ENCODE data around the gene GM2A. TPM values are rescaled to one million over a fixed set of nuclear protein-coding genes. Genes with fewer than 3 reads are reported as not detected.

GM2A gene
- polyA plus RNA-seq, 1 donor: 19.0 TPM

Other genes with a start within 250 kb of the GM2A start
- 45.0 TPM for gene GPX3, start 232.6 kb upstream of the GM2A start, polyA plus RNA-seq (ENCODE audit: insufficient read length)
- 84.6 TPM for gene TNIP1, start 172.2 kb upstream of the GM2A start, polyA plus RNA-seq (ENCODE audit: insufficient read length)
- 325 TPM for gene ANXA6, start 95.4 kb upstream of the GM2A start, polyA plus RNA-seq (ENCODE audit: insufficient read length)
- gene CCDC69, start 29.1 kb upstream of the GM2A start, polyA plus RNA-seq (ENCODE audit: insufficient read length): 110 TPM
- gene SLC36A3, start 50.6 kb downstream of the GM2A start, polyA plus RNA-seq (ENCODE audit: insufficient read length): not detected
- 0.62 TPM for gene SLC36A2, start 94.4 kb downstream of the GM2A start, polyA plus RNA-seq (ENCODE audit: insufficient read length)
- gene SLC36A1, start 194.4 kb downstream of the GM2A start, polyA plus RNA-seq (ENCODE audit: insufficient read length): 26.4 TPM